ENCODE measurements around the gene DMTF1.

Gene DMTF1

GRCh38 chr7:87146740-87147386, 5.4 kb upstream of the DMTF1 start:
- no peak for DNase-seq (ENCODE audit: low read depth in 2 of 2)

GRCh38 chr7:87147500-87147899, 4.8 kb upstream of the DMTF1 start:
- no peak for DNase-seq (ENCODE audit: low read depth in 2 of 2)

GRCh38 chr7:87148332-87148955, 3.8 kb upstream of the DMTF1 start:
- DNase-seq (ENCODE audit: low read depth in 2 of 2) = no peak

GRCh38 chr7:87151002-87151728, 1.1 kb upstream of the DMTF1 start:
- no peak for DNase-seq (ENCODE audit: low read depth in 2 of 2)

GRCh38 chr7:87151729-87152111, 533 bp upstream of the DMTF1 start:
- DNase-seq (ENCODE audit: low read depth in 2 of 2) = no peak

GRCh38 chr7:87152897-87153641, 816 bp downstream of the DMTF1 start:
- peak in 1 of 2 donors; percentile 21 for DNase-seq (ENCODE audit: low read depth in 2 of 2)

- no peak for DNase-seq (ENCODE audit: low read depth in 2 of 2)
Measured at GRCh38 chr7:87154166-87154565, 1.9 kb downstream of the DMTF1 start.

- no peak for DNase-seq (ENCODE audit: low read depth in 2 of 2)
Measured at GRCh38 chr7:87154569-87154968, 2.3 kb downstream of the DMTF1 start.

GRCh38 chr7:87155788-87156187, 3.5 kb downstream of the DMTF1 start:
- no peak for DNase-seq (ENCODE audit: low read depth in 2 of 2)

- DNase-seq (ENCODE audit: low read depth in 2 of 2) = no peak
Measured at GRCh38 chr7:87156709-87157108, 4.5 kb downstream of the DMTF1 start.

- DNase-seq (ENCODE audit: low read depth in 2 of 2) = no peak
Measured at GRCh38 chr7:87159538-87159937, 7.3 kb downstream of the DMTF1 start.

GRCh38 chr7:87164433-87164832, 12.2 kb downstream of the DMTF1 start:
- no peak for DNase-seq (ENCODE audit: low read depth in 2 of 2)

GRCh38 chr7:87170828-87171227, 18.6 kb downstream of the DMTF1 start:
- no peak for DNase-seq (ENCODE audit: low read depth in 2 of 2)

- DNase-seq (ENCODE audit: low read depth in 2 of 2) = no peak
Measured at GRCh38 chr7:87171282-87171934, 19.2 kb downstream of the DMTF1 start.

GRCh38 chr7:87173471-87173870, 21.2 kb downstream of the DMTF1 start:
- DNase-seq (ENCODE audit: low read depth in 2 of 2) = no peak

- DNase-seq (ENCODE audit: low read depth in 2 of 2) = no peak
Measured at GRCh38 chr7:87178320-87178719, 26.1 kb downstream of the DMTF1 start.

GRCh38 chr7:87179180-87179579, 26.9 kb downstream of the DMTF1 start:
- DNase-seq (ENCODE audit: low read depth in 2 of 2) = no peak

- no peak for DNase-seq (ENCODE audit: low read depth in 2 of 2)
Measured at GRCh38 chr7:87187120-87187519, 34.9 kb downstream of the DMTF1 start.

- DNase-seq (ENCODE audit: low read depth in 2 of 2) = no peak
Measured at GRCh38 chr7:87188930-87189329, 36.7 kb downstream of the DMTF1 start.

GRCh38 chr7:87190783-87191182, 38.5 kb downstream of the DMTF1 start:
- no peak for DNase-seq (ENCODE audit: low read depth in 2 of 2)

GRCh38 chr7:87192784-87193487, 40.7 kb downstream of the DMTF1 start:
- no peak for DNase-seq (ENCODE audit: low read depth in 2 of 2)

Data from stimulated activated CD8-positive, alpha-beta memory T cell treated with anti-CD3 and anti-CD28 coated beads, Interleukin-7, amount 100 ng/mL, for 4 hours (primary cell).